Myocyte (in vitro differentiated cells): Measurements from ENCODE around the gene COX20. TPM values are rescaled to one million over a fixed set of nuclear protein-coding genes. Genes with fewer than 3 reads are reported as not detected.

ENCODE experiments used
- DNase-seq: peaks from one replicate; pipeline ENCODE4 v3.0.0-alpha.2; 2012; ENCODE audit warnings: low read depth
- total RNA-seq: library from RNA; depleted of rRNA; stranded (reverse); fragments of >200 nt; gene quantifications from 2 replicates; pipeline ENCODE4 v1.2.3, GENCODE V29; 2014

The COX20 gene
- total RNA-seq, 1 donor from 2014 or later, result 31.3 TPM

- no peak for DNase-seq
Measured at GRCh38 chr1:244850896-244851295, 15.4 kb downstream of the COX20 start.

- no peak for DNase-seq
Measured at GRCh38 chr1:244851546-244852231, 16.2 kb downstream of the COX20 start.

- no peak for DNase-seq
Measured at GRCh38 chr1:244852694-244853093, 17.2 kb downstream of the COX20 start.

GRCh38 chr1:244854166-244854565, 18.7 kb downstream of the COX20 start:
- no peak for DNase-seq

- DNase-seq, result no peak
Measured at GRCh38 chr1:244854865-244855578, 19.6 kb downstream of the COX20 start.

GRCh38 chr1:244857761-244858160, 22.3 kb downstream of the COX20 start:
- DNase-seq, result no peak

- no peak for DNase-seq
Measured at GRCh38 chr1:244858357-244858756, 22.9 kb downstream of the COX20 start.

GRCh38 chr1:244860078-244860477, 24.6 kb downstream of the COX20 start:
- DNase-seq, result no peak

GRCh38 chr1:244860914-244861610, 25.6 kb downstream of the COX20 start:
- DNase-seq, result no peak

GRCh38 chr1:244861683-244862082, 26.2 kb downstream of the COX20 start:
- no peak for DNase-seq

GRCh38 chr1:244862354-244862698, 26.9 kb downstream of the COX20 start:
- peak; percentile 20 for DNase-seq

- peak; percentile 96 for DNase-seq
Measured at GRCh38 chr1:244862699-244863490, 27.4 kb downstream of the COX20 start.

- no peak for DNase-seq
Measured at GRCh38 chr1:244863491-244864252, 28.2 kb downstream of the COX20 start.

GRCh38 chr1:244864253-244865027, 29.0 kb downstream of the COX20 start, which contains the start of gene HNRNPU:
TSS of gene HNRNPU (minus strand) at chr1:244864543. CDS start at chr1:244864307, 236 bp downstream.
- DNase-seq, result peak; percentile 97

- no peak for DNase-seq
Measured at GRCh38 chr1:244865028-244865371, 29.5 kb downstream of the COX20 start.

GRCh38 chr1:244865820-244866219, 30.4 kb downstream of the COX20 start:
- DNase-seq, result no peak

GRCh38 chr1:244866355-244866754, 30.9 kb downstream of the COX20 start:
- DNase-seq, result no peak

GRCh38 chr1:244868484-244869363, 33.3 kb downstream of the COX20 start:
- DNase-seq, result no peak

GRCh38 chr1:244869364-244869827, 33.9 kb downstream of the COX20 start:
- no peak for DNase-seq
